ENCODE measurements around the gene UHRF1. TPM values are rescaled to one million over a fixed set of nuclear protein-coding genes. Genes with fewer than 3 reads are reported as not detected.

The UHRF1 gene
- total RNA-seq, 1 experiment from 2014 or later, result 53.6 TPM

DNA sequence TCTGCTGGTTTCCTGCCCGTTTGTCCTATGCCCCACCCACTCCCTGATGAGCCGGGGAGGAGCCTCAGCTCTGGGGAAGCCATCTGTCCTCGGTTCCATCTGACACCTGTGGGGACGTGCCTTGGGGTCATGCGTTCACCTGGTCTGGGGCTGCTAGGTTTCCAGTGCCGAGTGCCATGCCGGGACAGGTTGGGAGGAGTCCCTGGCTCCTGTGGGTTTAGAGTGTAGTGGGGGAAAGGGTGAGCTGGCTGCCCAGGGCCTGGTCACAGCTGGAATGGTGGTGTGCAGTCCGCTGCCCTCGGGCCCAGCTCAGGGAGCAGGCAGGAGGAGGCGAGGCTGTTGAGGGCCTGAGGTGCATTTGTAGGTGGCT is 62.1 kb downstream of the UHRF1 start:
- Histone ChIP-seq H3K4me3 (ENCODE audit: low read depth in 2 of 2, low read length in 2 of 2) (peak overlapping the region; percentile 59 to 71), H3K36me3 (ENCODE audit: control insufficient read depth, insufficient read depth, low read length) (no peaks in the 10 kb centered on the region; the same call in 1 of the 2 replicates), H3K27me3 (ENCODE audit: control insufficient read depth, insufficient read depth, low read length) (no peaks in the 10 kb centered on the region), H3K27ac (ENCODE audit: low read length) (peak overlapping the region; percentile 26), H3K4me1 (ENCODE audit: control insufficient read depth, insufficient read depth, low read length) (peaks cover 25% of the 10 kb centered on the region), H3K9me3 (ENCODE audit: control insufficient read depth, insufficient read depth, low read depth, low read length) (no peaks in the 10 kb centered on the region)
- intact Hi-C loops (cut with micrococcal nuclease; ENCODE audit: unreplicated experiment) (loop anchor here (10.0 kb wide), 1 partner anchor 63 kb away; no protein-coding TSS in a partner anchor), in situ Hi-C loops (cut with HindIII; ENCODE audit: low pct_unique_long_range_greater_than_20kb, low sequenced_read_pairs) (no loop called here)
- no TSS peak for BruUV-seq (replicated peaks)
- TF ChIP-seq SIN3A (IDR thresholded peaks at IDR 0.05; ENCODE audit: borderline replicate concordance, insufficient read depth, low read depth, low read length), result no peak
- TF ChIP-seq, protein P1, sequence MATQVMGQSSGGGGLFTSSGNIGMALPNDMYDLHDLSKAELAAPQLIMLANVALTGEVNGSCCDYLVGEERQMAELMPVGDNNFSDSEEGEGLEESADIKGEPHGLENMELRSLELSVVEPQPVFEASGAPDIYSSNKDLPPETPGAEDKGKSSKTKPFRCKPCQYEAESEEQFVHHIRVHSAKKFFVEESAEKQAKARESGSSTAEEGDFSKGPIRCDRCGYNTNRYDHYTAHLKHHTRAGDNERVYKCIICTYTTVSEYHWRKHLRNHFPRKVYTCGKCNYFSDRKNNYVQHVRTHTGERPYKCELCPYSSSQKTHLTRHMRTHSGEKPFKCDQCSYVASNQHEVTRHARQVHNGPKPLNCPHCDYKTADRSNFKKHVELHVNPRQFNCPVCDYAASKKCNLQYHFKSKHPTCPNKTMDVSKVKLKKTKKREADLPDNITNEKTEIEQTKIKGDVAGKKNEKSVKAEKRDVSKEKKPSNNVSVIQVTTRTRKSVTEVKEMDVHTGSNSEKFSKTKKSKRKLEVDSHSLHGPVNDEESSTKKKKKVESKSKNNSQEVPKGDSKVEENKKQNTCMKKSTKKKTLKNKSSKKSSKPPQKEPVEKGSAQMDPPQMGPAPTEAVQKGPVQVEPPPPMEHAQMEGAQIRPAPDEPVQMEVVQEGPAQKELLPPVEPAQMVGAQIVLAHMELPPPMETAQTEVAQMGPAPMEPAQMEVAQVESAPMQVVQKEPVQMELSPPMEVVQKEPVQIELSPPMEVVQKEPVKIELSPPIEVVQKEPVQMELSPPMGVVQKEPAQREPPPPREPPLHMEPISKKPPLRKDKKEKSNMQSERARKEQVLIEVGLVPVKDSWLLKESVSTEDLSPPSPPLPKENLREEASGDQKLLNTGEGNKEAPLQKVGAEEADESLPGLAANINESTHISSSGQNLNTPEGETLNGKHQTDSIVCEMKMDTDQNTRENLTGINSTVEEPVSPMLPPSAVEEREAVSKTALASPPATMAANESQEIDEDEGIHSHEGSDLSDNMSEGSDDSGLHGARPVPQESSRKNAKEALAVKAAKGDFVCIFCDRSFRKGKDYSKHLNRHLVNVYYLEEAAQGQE (IDR thresholded peaks at IDR 0.05; ENCODE audit: insufficient read depth in 1 of 2, low read depth in 2 of 2, low read length in 1 of 2), result no peak
- TF ChIP-seq POLR2AphosphoS5 (IDR thresholded peaks at IDR 0.05; ENCODE audit: low read depth, low read length), result no peak
- TF ChIP-seq TCF7L2 (IDR thresholded peaks at IDR 0.05; ENCODE audit: low read depth, low read length), result no peak
- TF ChIP-seq, protein P2, sequence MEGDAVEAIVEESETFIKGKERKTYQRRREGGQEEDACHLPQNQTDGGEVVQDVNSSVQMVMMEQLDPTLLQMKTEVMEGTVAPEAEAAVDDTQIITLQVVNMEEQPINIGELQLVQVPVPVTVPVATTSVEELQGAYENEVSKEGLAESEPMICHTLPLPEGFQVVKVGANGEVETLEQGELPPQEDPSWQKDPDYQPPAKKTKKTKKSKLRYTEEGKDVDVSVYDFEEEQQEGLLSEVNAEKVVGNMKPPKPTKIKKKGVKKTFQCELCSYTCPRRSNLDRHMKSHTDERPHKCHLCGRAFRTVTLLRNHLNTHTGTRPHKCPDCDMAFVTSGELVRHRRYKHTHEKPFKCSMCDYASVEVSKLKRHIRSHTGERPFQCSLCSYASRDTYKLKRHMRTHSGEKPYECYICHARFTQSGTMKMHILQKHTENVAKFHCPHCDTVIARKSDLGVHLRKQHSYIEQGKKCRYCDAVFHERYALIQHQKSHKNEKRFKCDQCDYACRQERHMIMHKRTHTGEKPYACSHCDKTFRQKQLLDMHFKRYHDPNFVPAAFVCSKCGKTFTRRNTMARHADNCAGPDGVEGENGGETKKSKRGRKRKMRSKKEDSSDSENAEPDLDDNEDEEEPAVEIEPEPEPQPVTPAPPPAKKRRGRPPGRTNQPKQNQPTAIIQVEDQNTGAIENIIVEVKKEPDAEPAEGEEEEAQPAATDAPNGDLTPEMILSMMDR (IDR thresholded peaks at IDR 0.05), result no peak
- CTCF ChIA-PET, result no interaction called here
- POLR2A ChIA-PET, result no interaction called here
- no peak for DNase-seq (ENCODE audit: low read depth, low spot score)
- peak; percentile 27; the same call in 1 of the 2 replicates for ATAC-seq

DNA sequence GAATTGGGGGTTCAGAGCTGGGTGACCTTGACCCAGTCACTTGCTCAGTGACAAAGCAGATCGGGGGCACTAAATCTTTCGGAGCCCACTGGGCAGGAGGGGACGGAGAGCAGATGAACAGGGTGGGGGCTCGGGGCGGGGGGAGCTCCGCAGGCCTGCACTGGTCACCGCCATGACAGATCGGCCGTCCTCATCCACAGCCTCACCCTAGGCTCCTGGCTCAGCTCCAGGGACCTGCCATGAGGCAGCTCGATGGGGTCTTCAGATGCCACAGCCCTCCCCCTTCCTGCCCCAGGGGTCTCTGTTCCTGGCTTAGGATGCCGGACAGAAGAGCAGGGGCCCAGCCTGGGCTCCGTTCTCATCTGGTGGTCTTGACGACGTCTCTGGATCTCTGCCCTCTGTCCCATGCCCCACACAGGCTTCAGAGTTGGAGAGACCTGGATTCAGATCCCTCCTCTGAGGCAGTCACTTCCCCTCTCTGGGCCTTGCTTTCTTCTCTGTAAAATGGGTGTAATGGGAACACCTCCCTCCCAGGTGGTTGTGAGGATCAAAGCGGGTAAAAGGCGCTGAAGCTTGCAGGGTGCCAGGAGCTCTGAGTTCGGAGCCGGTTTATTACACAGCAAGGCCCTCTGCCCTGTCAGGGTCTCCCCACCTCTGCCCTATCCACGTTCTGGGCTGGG is 62.7 kb downstream of the UHRF1 start:
- no peak for DNase-seq (ENCODE audit: low read depth, low spot score)
- Histone ChIP-seq H3K27ac (ENCODE audit: low read length) (peak overlapping the region; percentile 39), H3K9me3 (ENCODE audit: control insufficient read depth, insufficient read depth, low read depth, low read length) (no peaks in the 10 kb centered on the region), H3K36me3 (ENCODE audit: control insufficient read depth, insufficient read depth, low read length) (no peaks in the 10 kb centered on the region; the same call in 1 of the 2 replicates), H3K27me3 (ENCODE audit: control insufficient read depth, insufficient read depth, low read length) (no peaks in the 10 kb centered on the region), H3K4me1 (ENCODE audit: control insufficient read depth, insufficient read depth, low read length) (peaks cover 30% of the 10 kb centered on the region), H3K4me3 (ENCODE audit: low read depth in 2 of 2, low read length in 2 of 2) (peak overlapping the region; percentile 59 to 71)
- TF ChIP-seq, protein P2 (IDR thresholded peaks at IDR 0.05), result no peak
- TF ChIP-seq SIN3A (IDR thresholded peaks at IDR 0.05; ENCODE audit: borderline replicate concordance, insufficient read depth, low read depth, low read length) (no peak), TCF7L2 (IDR thresholded peaks at IDR 0.05; ENCODE audit: low read depth, low read length) (no peak), POLR2AphosphoS5 (IDR thresholded peaks at IDR 0.05; ENCODE audit: low read depth, low read length) (no peak)
- TF ChIP-seq, protein P1 (IDR thresholded peaks at IDR 0.05; ENCODE audit: insufficient read depth in 1 of 2, low read depth in 2 of 2, low read length in 1 of 2), result no peak
- CTCF ChIA-PET, result interaction anchor here (0.6 kb wide), 1 partner anchor 60 kb away, joined by 3 read pairs; no protein-coding TSS in a partner anchor
- no peak for ATAC-seq
- no TSS peak for BruUV-seq (replicated peaks)
- intact Hi-C loops (cut with micrococcal nuclease; ENCODE audit: unreplicated experiment), result loop anchor here (10.0 kb wide), 1 partner anchor 63 kb away; no protein-coding TSS in a partner anchor
- POLR2A ChIA-PET, result no interaction called here
- in situ Hi-C loops (cut with HindIII; ENCODE audit: low pct_unique_long_range_greater_than_20kb, low sequenced_read_pairs), result no loop called here
